GM21447 (cell line): ENCODE measurements around the gene COL27A1.

Experiments
- ATAC-seq: cut with Tn5 transposase; IDR thresholded peaks from one replicate; pipeline ENCODE4 v1.9.1; 2021; ENCODE audit not compliant: unreplicated experiment

Gene COL27A1

GRCh38 chr9:114261987-114262386, 106.7 kb downstream of the COL27A1 start:
- ATAC-seq, result no peak

GRCh38 chr9:114263853-114264510, 108.6 kb downstream of the COL27A1 start:
- ATAC-seq, result no peak

- ATAC-seq, result no peak
Observed at GRCh38 chr9:114264806-114265550, 109.6 kb downstream of the COL27A1 start.

- no peak for ATAC-seq
Observed at GRCh38 chr9:114266969-114267368, 111.6 kb downstream of the COL27A1 start.

GRCh38 chr9:114269023-114269422, 113.7 kb downstream of the COL27A1 start:
- no peak for ATAC-seq

DNA sequence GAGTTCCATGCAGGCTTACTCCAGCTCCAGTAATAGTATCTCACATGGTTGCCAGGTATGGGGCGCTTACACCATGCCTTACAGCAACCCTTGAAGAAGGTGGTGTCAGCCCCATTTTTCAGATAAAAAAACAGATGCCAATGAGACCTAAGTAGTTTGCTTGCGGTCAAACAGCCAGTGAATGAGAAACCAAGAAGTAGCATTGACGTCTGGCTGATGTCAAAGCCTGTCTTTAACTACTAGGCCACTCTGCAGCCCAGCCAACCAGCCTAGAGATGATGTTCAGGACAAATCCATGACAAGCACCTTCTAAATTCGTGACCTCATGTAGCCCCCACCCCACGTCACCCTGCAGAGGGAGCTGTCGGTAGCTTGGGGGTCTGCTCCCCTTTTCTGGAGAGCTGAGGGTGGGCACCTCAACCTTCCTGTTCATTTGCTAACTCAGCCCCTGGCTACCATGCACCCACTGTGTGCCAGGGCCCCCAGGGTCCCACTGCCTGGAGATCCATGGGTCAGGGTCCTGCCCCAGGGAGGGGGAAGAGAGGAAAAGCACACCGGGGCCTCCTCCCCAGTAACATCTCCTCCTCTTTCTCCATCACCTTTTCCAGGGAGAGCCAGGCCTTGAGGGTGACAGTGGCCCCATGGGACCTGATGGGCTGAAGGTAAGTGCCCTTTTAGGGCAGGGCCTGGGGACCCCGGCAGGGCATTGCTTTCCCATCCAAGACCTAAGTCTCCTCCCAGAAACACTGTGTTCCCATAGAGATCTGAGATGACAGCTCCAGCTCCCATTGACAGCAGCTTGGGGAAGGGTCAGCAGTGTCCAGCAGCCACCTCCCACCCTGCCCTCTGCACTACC, 115.0 kb downstream of the COL27A1 start:
- ATAC-seq, result no peak

DNA sequence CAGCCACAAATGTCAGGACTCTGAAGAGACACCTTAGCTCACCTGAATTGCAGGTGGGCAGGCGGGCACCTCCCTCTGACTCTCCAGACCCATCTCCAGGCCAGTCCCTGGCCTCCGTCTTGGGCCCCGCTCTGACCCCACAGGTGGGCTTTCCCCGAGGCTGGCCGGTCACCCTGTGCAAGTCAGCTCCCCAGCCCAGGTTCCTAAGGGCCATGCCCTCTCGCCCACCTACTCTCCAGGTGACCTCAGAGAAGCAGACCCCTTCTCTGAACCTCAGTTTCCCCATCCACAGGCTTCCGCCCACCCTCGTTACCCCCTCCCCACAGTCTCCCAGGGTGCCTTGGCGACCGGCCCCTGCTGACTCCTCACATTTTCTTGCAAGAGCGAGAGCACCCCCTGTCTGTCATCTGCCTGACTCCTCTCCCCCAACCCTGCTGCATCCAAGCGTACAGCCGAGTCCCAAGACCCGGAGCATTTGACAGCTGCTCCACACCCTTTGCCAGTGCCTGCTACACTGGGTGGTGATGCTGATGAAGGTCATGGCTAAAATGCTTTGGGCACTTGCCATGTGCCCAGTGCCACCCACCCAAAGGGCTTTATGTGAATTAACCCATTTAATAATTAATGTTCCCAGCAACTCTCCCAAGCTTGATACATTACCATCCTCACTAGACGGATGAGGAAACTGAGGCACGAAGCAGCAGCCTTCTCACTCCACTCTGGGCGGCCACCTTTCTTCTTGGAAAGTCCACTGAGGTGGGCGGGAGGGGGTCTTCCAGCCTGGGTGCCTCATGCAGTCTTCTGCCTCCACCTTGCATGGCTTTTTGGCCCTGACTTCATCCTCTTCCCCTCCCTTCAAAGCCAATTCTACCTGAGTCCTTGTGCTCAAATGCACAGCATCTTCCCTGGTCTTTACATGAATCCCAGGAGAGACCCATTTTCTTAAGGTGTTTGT, 116.5 kb downstream of the COL27A1 start:
- no peak for ATAC-seq

GRCh38 chr9:114272739-114273431, 117.5 kb downstream of the COL27A1 start:
- no peak for ATAC-seq

GRCh38 chr9:114273461-114273881, 118.1 kb downstream of the COL27A1 start:
- ATAC-seq, result no peak

GRCh38 chr9:114274217-114274616, 118.9 kb downstream of the COL27A1 start:
- no peak for ATAC-seq

GRCh38 chr9:114275246-114276004, 120.1 kb downstream of the COL27A1 start:
- no peak for ATAC-seq

DNA sequence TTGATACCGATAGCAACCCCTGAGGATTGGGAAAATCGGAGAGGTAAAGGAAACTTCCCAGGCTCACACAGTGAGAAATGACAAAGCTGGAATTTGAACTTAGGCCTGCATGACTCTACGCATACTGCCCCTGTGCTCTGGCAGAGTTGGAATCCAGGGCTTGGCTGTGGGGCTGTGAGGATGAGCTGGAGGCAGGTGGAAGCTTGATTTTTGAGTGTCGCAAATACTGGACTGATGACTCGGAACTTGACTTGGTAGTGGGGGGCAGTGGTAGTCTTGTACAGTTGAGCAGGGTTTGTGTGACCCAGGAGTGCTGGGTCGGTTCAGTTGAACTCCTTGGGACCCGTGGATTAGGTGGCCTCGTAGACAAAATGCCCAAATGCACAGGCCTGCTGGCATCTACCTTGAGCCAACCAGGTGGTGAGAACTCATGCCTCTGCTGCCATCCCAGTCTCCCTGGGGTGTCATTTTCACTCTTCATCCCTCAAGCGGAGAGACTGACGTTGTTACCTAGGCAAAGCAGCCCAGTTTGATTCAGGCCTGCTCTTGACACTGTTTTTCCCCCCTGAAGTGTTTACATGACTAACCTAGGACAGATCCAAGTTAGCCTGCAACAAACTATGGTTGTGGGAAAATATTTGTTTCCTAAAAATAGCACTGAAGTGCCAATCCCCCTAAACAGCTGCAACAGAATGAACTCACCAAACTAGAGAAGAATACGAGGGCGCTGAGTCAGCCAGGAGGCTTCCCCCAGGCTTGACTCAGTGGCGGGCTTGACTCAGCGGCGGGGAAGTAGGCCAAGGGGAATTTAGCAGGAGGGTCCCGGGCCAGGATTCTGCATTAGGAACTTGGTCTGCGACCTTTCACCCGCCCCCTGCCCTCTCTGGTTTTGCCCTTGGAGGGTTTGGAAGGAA, 121.8 kb downstream of the COL27A1 start:
- ATAC-seq, result no peak

- no peak for ATAC-seq
Observed at GRCh38 chr9:114278356-114278755, 123.0 kb downstream of the COL27A1 start.

DNA sequence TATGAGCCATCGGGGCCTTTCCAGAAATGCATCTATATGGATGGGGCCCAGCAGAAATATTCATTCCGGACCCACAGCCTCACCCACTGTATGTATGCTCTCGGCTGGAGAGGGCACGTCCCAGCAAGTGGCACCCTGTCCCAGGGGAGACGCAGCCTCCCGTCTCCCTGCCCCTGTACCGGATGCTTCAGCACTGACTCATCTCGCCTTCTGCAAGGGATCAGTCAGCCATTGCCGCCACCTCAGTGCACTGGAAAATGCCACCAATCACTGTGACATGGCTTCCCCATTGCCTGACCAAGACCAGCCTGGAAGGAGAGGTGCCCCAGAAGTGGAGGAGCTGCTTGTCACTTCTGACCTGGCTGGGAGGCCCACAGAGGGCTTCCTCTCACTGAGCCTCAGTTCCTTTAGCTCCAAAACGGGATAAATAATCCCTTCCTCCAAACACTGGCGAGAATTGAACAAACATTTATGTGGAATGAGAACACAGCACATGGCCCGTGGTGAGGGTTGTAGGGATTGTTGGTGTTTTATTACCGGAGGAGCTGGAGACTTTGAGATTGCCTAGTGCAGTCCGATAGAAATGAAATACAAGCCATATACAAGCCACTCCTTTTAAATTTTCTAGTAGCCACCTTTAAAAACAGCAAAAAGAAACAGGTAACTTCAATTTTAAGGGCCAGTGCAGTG, 123.7 kb downstream of the COL27A1 start:
- ATAC-seq, result no peak

DNA sequence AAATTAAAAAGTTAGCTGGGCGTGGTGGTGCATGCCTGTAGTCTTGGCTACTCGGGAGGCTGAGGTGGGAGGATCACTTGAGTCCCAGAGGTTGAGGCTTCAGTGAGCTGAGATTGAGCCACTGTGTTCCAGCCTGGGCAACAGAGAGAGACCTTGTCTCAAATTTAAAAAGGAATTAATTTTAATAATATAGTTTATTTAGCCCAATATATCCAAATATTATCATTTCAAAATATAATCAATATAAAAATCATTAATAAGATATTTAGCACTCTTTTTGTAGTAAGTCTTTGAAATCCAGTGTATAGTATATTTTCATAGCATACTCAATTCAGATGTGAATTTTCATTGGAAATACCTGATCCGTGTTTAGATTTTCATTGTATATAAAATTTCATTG, 124.4 kb downstream of the COL27A1 start:
- no peak for ATAC-seq

- ATAC-seq, result no peak
Observed at GRCh38 chr9:114280636-114281472, 125.5 kb downstream of the COL27A1 start.
